Mesothelial cell of epicardium (in vitro differentiated cells): Measurements from ENCODE around the gene LARP7. TPM values are rescaled to one million over a fixed set of nuclear protein-coding genes. Genes with fewer than 3 reads are reported as not detected.

Experiments
- DNase-seq, 2 experiments: peaks; one replicate each; pipeline ENCODE4 v3.0.0; 2021; ENCODE audit warnings: low spot score in 2 of 2; ENCODE audit not compliant: unreplicated experiment in 2 of 2
- H3K27ac Mint-ChIP-seq: 2 replicates; pipeline ENCODE4 v1.8.0; 2021; ENCODE audit warnings: mixed read lengths
- H3K27me3 Mint-ChIP-seq: 2 replicates; pipeline ENCODE4 v1.8.0; 2021; ENCODE audit warnings: low read depth, mixed read lengths
- H3K36me3 Mint-ChIP-seq: 2 replicates; pipeline ENCODE4 v1.8.0; 2021; ENCODE audit warnings: mixed read lengths
- H3K4me1 Mint-ChIP-seq: 2 replicates; pipeline ENCODE4 v1.8.0; 2021; ENCODE audit warnings: mixed read lengths
- H3K4me3 Mint-ChIP-seq: 2 replicates; pipeline ENCODE4 v1.8.0; 2021; ENCODE audit warnings: mild to moderate bottlenecking, moderate library complexity, mixed read lengths
- H3K9me3 Mint-ChIP-seq: 2 replicates; pipeline ENCODE4 v1.8.0; 2021; ENCODE audit warnings: mixed read lengths
- total RNA-seq: library from RNA; stranded (reverse); gene quantifications from 3 replicates; pipeline ENCODE4 v1.2.1, GENCODE V29; 2021
- TF ChIP-seq, protein P1 (sequence below): fragments of 200-600 bp; sonication (generic); IDR thresholded peaks from one replicate; pipeline ENCODE4 v1.5.0; 2021; ENCODE audit warnings: antibody characterized with exemption; ENCODE audit not compliant: unreplicated experiment

LARP7 gene
- 41.3 to 46.9 TPM (median 45.2 TPM) in 3 replicates for total RNA-seq

GRCh38 chr4:112636688-112637551 is at the start of gene LARP7, which contains the start of gene ZGRF1:
TSS of gene LARP7 (plus strand) at chr4:112637143. CDS start at chr4:112644670, 7,527 bp downstream.
TSS of gene ZGRF1 (minus strand) at chr4:112636909. CDS start at chr4:112633176, 3,733 bp downstream.
- Mint-ChIP-seq H3K4me1 (peaks cover 2% of the 10 kb centered on the region), H3K36me3 (peaks cover 2% of the 10 kb centered on the region), H3K4me3 (no peak within 1 kb of the TSS), H3K27me3 (no peaks in the 10 kb centered on the region), H3K9me3 (no peaks in the 10 kb centered on the region), H3K27ac (no peak within 1 kb of the TSS)
- TF ChIP-seq, protein P1, sequence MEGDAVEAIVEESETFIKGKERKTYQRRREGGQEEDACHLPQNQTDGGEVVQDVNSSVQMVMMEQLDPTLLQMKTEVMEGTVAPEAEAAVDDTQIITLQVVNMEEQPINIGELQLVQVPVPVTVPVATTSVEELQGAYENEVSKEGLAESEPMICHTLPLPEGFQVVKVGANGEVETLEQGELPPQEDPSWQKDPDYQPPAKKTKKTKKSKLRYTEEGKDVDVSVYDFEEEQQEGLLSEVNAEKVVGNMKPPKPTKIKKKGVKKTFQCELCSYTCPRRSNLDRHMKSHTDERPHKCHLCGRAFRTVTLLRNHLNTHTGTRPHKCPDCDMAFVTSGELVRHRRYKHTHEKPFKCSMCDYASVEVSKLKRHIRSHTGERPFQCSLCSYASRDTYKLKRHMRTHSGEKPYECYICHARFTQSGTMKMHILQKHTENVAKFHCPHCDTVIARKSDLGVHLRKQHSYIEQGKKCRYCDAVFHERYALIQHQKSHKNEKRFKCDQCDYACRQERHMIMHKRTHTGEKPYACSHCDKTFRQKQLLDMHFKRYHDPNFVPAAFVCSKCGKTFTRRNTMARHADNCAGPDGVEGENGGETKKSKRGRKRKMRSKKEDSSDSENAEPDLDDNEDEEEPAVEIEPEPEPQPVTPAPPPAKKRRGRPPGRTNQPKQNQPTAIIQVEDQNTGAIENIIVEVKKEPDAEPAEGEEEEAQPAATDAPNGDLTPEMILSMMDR = peak; percentile 80
- peak; percentile 95 to 98 for DNase-seq

DNA sequence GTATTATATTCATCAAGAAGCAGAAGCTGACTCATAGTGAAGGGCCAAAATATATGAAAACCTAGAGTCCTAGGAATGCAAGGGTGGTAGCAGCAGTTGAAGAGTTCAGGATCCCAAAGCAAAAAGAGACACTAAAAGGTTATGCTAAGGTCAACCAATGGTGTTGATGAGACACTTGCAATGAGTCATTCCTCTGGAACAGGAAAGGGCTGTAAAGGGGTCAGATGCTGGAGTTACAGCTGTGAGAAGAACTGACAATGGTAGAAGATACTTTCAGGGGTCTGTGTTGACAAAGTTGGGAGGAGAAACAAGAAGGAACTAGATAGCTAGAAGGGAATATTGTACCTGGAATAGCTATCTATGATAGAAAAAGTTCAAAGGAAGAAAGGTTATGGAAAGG is 47.7 kb upstream of the LARP7 start:
- H3K4me3 Mint-ChIP-seq = no peak overlapping the region
- H3K36me3 Mint-ChIP-seq = peaks cover 17% of the 10 kb centered on the region
- TF ChIP-seq, protein P1 = no peak
- peaks cover 14% of the 10 kb centered on the region for H3K9me3 Mint-ChIP-seq
- no peak for DNase-seq
- H3K27me3 Mint-ChIP-seq = no peaks in the 10 kb centered on the region
- H3K27ac Mint-ChIP-seq = no peak overlapping the region
- H3K4me1 Mint-ChIP-seq = no peaks in the 10 kb centered on the region

GRCh38 chr4:112591593-112591992 is 45.4 kb upstream of the LARP7 start:
- Mint-ChIP-seq H3K4me1 (no peaks in the 10 kb centered on the region), H3K27ac (no peak overlapping the region), H3K27me3 (no peaks in the 10 kb centered on the region), H3K9me3 (peaks cover 14% of the 10 kb centered on the region), H3K36me3 (peaks cover 16% of the 10 kb centered on the region), H3K4me3 (no peak overlapping the region)
- TF ChIP-seq, protein P1 = no peak
- DNase-seq = no peak

- Mint-ChIP-seq H3K4me3 (no peak overlapping the region), H3K27me3 (no peaks in the 10 kb centered on the region), H3K9me3 (peaks cover 14% of the 10 kb centered on the region), H3K4me1 (no peaks in the 10 kb centered on the region), H3K36me3 (peaks cover 16% of the 10 kb centered on the region), H3K27ac (no peak overlapping the region)
- no peak for DNase-seq
- TF ChIP-seq, protein P1 = no peak
Observed at GRCh38 chr4:112592717-112593116, 44.2 kb upstream of the LARP7 start.

DNA sequence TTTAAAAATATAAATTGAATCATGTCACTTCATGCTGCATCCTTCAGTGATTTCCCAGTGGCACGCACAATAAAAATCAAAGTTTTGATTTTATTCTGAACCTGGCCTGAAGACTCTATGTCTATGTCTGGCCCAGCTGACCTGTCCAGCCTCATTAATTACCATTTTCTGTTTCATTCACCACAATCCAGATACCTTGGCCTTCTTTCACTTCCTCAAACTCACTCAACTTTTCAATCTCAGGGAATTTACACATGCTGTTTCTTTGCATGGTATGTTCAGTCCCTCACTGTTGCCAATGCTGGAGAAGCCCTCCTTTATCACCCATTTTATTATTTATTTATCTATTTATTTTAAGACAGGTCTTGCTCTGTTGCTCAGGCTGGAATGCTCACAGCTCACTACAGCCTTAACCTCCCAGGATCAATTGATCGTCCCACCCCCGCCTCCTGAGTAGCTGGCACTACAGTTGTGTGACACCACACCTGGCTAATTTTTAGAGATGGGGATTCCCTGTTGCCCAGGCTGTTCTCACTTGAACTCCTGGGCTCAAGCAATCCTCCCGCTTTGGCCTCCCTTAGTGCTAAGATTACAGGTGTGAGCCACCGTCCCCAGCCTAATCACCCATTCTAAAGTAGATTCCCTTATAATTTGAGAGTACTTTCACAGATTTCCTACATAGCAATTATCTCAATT is 43.4 kb upstream of the LARP7 start:
- no peak overlapping the region for H3K27ac Mint-ChIP-seq
- TF ChIP-seq, protein P1 = no peak
- H3K27me3 Mint-ChIP-seq = no peaks in the 10 kb centered on the region
- peaks cover 14% of the 10 kb centered on the region for H3K9me3 Mint-ChIP-seq
- H3K36me3 Mint-ChIP-seq = peaks cover 16% of the 10 kb centered on the region
- H3K4me1 Mint-ChIP-seq = no peaks in the 10 kb centered on the region
- no peak overlapping the region for H3K4me3 Mint-ChIP-seq
- DNase-seq = no peak
